Measurements from ENCODE around the gene PROC. TPM values are rescaled to one million over a fixed set of nuclear protein-coding genes. Genes with fewer than 3 reads are reported as not detected.

The PROC gene
- total RNA-seq, 1 experiment from 2014 or later = 1.1 TPM

DNA sequence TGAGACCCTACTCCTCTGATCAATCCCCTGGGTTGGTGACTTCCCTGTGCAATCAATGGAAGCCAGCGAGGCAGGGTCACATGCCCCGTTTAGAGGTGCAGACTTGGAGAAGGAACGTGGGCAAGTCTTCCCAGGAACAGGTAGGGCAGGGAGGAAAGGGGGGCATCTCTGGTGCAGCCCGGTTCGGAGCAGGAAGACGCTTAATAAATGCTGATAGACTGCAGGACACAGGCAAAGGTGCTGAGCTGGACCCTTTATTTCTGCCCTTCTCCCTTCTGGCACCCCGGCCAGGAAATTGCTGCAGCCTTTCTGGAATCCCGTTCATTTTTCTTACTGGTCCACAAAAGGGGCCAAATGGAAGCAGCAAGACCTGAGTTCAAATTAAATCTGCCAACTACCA lies 821 bp upstream of the PROC start:
- DNase-seq (ENCODE audit: low read depth, low spot score) (no peak), ATAC-seq (no peak)
- ChIA-PET CTCF (interaction anchor here (0.7 kb wide), 1 partner anchor 52 kb away, joined by 3 read pairs; no protein-coding TSS in a partner anchor), POLR2A (no interaction called here)
- in situ Hi-C loops (cut with HindIII; ENCODE audit: low pct_unique_long_range_greater_than_20kb, low sequenced_read_pairs) = loop anchor here (10.0 kb wide), 1 partner anchor 57 kb away; no protein-coding TSS in a partner anchor
- intact Hi-C loops (cut with micrococcal nuclease; ENCODE audit: unreplicated experiment) = loop anchor here (5.0 kb wide), 1 partner anchor 85 kb away; no protein-coding TSS in a partner anchor
- BruUV-seq (replicated peaks) = no TSS peak
- Histone ChIP-seq H3K27ac (ENCODE audit: low read length) (no peak overlapping the region), H3K9me3 (ENCODE audit: control insufficient read depth, insufficient read depth, low read depth, low read length) (no peaks in the 10 kb centered on the region), H3K4me3 (ENCODE audit: low read depth in 2 of 2, low read length in 2 of 2) (no peak overlapping the region), H3K36me3 (ENCODE audit: control insufficient read depth, insufficient read depth, low read length) (no peaks in the 10 kb centered on the region), H3K4me1 (ENCODE audit: control insufficient read depth, insufficient read depth, low read length) (peaks cover 46% of the 10 kb centered on the region), H3K27me3 (ENCODE audit: control insufficient read depth, insufficient read depth, low read length) (no peaks in the 10 kb centered on the region)
- TF ChIP-seq, protein P1, sequence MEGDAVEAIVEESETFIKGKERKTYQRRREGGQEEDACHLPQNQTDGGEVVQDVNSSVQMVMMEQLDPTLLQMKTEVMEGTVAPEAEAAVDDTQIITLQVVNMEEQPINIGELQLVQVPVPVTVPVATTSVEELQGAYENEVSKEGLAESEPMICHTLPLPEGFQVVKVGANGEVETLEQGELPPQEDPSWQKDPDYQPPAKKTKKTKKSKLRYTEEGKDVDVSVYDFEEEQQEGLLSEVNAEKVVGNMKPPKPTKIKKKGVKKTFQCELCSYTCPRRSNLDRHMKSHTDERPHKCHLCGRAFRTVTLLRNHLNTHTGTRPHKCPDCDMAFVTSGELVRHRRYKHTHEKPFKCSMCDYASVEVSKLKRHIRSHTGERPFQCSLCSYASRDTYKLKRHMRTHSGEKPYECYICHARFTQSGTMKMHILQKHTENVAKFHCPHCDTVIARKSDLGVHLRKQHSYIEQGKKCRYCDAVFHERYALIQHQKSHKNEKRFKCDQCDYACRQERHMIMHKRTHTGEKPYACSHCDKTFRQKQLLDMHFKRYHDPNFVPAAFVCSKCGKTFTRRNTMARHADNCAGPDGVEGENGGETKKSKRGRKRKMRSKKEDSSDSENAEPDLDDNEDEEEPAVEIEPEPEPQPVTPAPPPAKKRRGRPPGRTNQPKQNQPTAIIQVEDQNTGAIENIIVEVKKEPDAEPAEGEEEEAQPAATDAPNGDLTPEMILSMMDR (IDR thresholded peaks at IDR 0.05) = no peak
- TF ChIP-seq POLR2AphosphoS5 (IDR thresholded peaks at IDR 0.05; ENCODE audit: low read depth, low read length) = no peak
- no peak for TF ChIP-seq TCF7L2 (IDR thresholded peaks at IDR 0.05; ENCODE audit: low read depth, low read length)
- TF ChIP-seq, protein P2, sequence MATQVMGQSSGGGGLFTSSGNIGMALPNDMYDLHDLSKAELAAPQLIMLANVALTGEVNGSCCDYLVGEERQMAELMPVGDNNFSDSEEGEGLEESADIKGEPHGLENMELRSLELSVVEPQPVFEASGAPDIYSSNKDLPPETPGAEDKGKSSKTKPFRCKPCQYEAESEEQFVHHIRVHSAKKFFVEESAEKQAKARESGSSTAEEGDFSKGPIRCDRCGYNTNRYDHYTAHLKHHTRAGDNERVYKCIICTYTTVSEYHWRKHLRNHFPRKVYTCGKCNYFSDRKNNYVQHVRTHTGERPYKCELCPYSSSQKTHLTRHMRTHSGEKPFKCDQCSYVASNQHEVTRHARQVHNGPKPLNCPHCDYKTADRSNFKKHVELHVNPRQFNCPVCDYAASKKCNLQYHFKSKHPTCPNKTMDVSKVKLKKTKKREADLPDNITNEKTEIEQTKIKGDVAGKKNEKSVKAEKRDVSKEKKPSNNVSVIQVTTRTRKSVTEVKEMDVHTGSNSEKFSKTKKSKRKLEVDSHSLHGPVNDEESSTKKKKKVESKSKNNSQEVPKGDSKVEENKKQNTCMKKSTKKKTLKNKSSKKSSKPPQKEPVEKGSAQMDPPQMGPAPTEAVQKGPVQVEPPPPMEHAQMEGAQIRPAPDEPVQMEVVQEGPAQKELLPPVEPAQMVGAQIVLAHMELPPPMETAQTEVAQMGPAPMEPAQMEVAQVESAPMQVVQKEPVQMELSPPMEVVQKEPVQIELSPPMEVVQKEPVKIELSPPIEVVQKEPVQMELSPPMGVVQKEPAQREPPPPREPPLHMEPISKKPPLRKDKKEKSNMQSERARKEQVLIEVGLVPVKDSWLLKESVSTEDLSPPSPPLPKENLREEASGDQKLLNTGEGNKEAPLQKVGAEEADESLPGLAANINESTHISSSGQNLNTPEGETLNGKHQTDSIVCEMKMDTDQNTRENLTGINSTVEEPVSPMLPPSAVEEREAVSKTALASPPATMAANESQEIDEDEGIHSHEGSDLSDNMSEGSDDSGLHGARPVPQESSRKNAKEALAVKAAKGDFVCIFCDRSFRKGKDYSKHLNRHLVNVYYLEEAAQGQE (IDR thresholded peaks at IDR 0.05; ENCODE audit: insufficient read depth in 1 of 2, low read depth in 2 of 2, low read length in 1 of 2) = no peak
- TF ChIP-seq SIN3A (IDR thresholded peaks at IDR 0.05; ENCODE audit: borderline replicate concordance, insufficient read depth, low read depth, low read length) = no peak

DNA sequence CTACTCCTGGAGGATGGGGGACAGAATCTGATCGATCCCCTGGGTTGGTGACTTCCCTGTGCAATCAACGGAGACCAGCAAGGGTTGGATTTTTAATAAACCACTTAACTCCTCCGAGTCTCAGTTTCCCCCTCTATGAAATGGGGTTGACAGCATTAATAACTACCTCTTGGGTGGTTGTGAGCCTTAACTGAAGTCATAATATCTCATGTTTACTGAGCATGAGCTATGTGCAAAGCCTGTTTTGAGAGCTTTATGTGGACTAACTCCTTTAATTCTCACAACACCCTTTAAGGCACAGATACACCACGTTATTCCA lies 844 bp downstream of the PROC start:
- no peak for DNase-seq (ENCODE audit: low read depth, low spot score)
- ChIA-PET POLR2A (no interaction called here), CTCF (no interaction called here)
- Histone ChIP-seq H3K4me1 (ENCODE audit: control insufficient read depth, insufficient read depth, low read length) (peaks cover 44% of the 10 kb centered on the region), H3K36me3 (ENCODE audit: control insufficient read depth, insufficient read depth, low read length) (no peaks in the 10 kb centered on the region), H3K9me3 (ENCODE audit: control insufficient read depth, insufficient read depth, low read depth, low read length) (no peaks in the 10 kb centered on the region), H3K27me3 (ENCODE audit: control insufficient read depth, insufficient read depth, low read length) (peaks cover 3% of the 10 kb centered on the region; the same call in 1 of the 2 replicates), H3K27ac (ENCODE audit: low read length) (peak overlapping the region; percentile 19; the same call in 1 of the 2 replicates), H3K4me3 (ENCODE audit: low read depth in 2 of 2, low read length in 2 of 2) (no peak overlapping the region)
- no peak for ATAC-seq
- no peak for TF ChIP-seq SIN3A (IDR thresholded peaks at IDR 0.05; ENCODE audit: borderline replicate concordance, insufficient read depth, low read depth, low read length)
- TF ChIP-seq POLR2AphosphoS5 (IDR thresholded peaks at IDR 0.05; ENCODE audit: low read depth, low read length) = no peak
- TF ChIP-seq, protein P2 (IDR thresholded peaks at IDR 0.05; ENCODE audit: insufficient read depth in 1 of 2, low read depth in 2 of 2, low read length in 1 of 2) = no peak
- TF ChIP-seq, protein P1 (IDR thresholded peaks at IDR 0.05) = no peak
- TF ChIP-seq TCF7L2 (IDR thresholded peaks at IDR 0.05; ENCODE audit: low read depth, low read length) = no peak
- in situ Hi-C loops (cut with HindIII; ENCODE audit: low pct_unique_long_range_greater_than_20kb, low sequenced_read_pairs) (loop anchor here (10.0 kb wide), 1 partner anchor 56 kb away; no protein-coding TSS in a partner anchor), intact Hi-C loops (cut with micrococcal nuclease; ENCODE audit: unreplicated experiment) (loop anchor here (5.0 kb wide), 1 partner anchor 87 kb away; no protein-coding TSS in a partner anchor)
- BruUV-seq (replicated peaks) = no TSS peak

All from Panc1 (cell line).